HG03045 (cell line): Measurements from ENCODE around the gene RPP25L.

Source experiments
- ATAC-seq: cut with Tn5 transposase; IDR thresholded peaks from one replicate; pipeline ENCODE4 v1.9.1; 2021; ENCODE audit warnings: mild to moderate bottlenecking, moderate library complexity; ENCODE audit not compliant: unreplicated experiment

The RPP25L gene

GRCh38 chr9:34612788-34613390 lies 992 bp upstream of the RPP25L start:
- peak; percentile 40 for ATAC-seq

- ATAC-seq, result no peak
Measured at GRCh38 chr9:34611251-34611810, 566 bp downstream of the RPP25L start.

GRCh38 chr9:34610434-34611206 lies 1.3 kb downstream of the RPP25L start:
- no peak for ATAC-seq

- no peak for ATAC-seq
Measured at GRCh38 chr9:34607331-34607730, 4.6 kb downstream of the RPP25L start.

- no peak for ATAC-seq
Measured at GRCh38 chr9:34606905-34607304, 5.0 kb downstream of the RPP25L start.

- ATAC-seq, result no peak
Measured at GRCh38 chr9:34606190-34606589, 5.7 kb downstream of the RPP25L start.

GRCh38 chr9:34603610-34604231 lies 8.2 kb downstream of the RPP25L start:
- peak; percentile 64 for ATAC-seq

GRCh38 chr9:34601937-34602573 lies 9.8 kb downstream of the RPP25L start:
- no peak for ATAC-seq

- ATAC-seq, result no peak
Measured at GRCh38 chr9:34600908-34601307, 11.0 kb downstream of the RPP25L start.

GRCh38 chr9:34599546-34599945 lies 12.4 kb downstream of the RPP25L start:
- ATAC-seq, result no peak

GRCh38 chr9:34594177-34594576 lies 17.7 kb downstream of the RPP25L start:
- ATAC-seq, result no peak

- ATAC-seq, result no peak
Measured at GRCh38 chr9:34592895-34593601, 18.8 kb downstream of the RPP25L start.

- no peak for ATAC-seq
Measured at GRCh38 chr9:34591917-34592866, 19.7 kb downstream of the RPP25L start.

GRCh38 chr9:34591248-34591916 lies 20.5 kb downstream of the RPP25L start:
- peak; percentile 61 for ATAC-seq

GRCh38 chr9:34590381-34591247 lies 21.3 kb downstream of the RPP25L start:
- no peak for ATAC-seq

GRCh38 chr9:34589636-34590380 lies 22.1 kb downstream of the RPP25L start, which contains the start of gene CNTFR:
Gene CNTFR (minus strand): TSS chr9:34589724. CDS start chr9:34568981, 20,743 bp downstream.
- no peak for ATAC-seq
